H1 (cell line): ENCODE results near the gene FAM221B. TPM values are rescaled to one million over a fixed set of nuclear protein-coding genes. Genes with fewer than 3 reads are reported as not detected.

ENCODE experiments used
- CTCF ChIA-PET: fragments of 300-600 bp; sonication (Branson Sonifier 250); formaldehyde crosslinking; loops from one replicate; lab custom pipeline; 2021; ENCODE audit not compliant: partially characterized antibody; lab: Charles Lee
- POLR2A ChIA-PET: fragments of 300-600 bp; sonication (Branson Sonifier 250); formaldehyde crosslinking; loops from one replicate; lab custom pipeline; 2021; ENCODE audit warnings: inconsistent platforms; ENCODE audit not compliant: partially characterized antibody; lab: Charles Lee
- DNase-seq, 2 experiments: peaks; one replicate each; pipeline versions ENCODE4 v3.0.0 to v3.0.0-alpha.2; 2010 to 2022; ENCODE audit warnings: low spot score in 2 of 2, low read depth in 1 of 2, mixed read lengths in 1 of 2
- FAIRE-seq: peaks from 2 replicates; lab custom pipeline; 2011; peaks lifted over from hg19 to GRCh38; lab: Jason Lieb, UNC
- H2AFZ ChIP-seq: 2 replicates; pipeline ENCODE4 v1.8.1; 2012; ENCODE audit warnings: low read length, inconsistent platforms
- H2AK5ac ChIP-seq: 2 replicates; pipeline ENCODE4 v1.6.1; 2013; ENCODE audit warnings: low read depth, low read length
- H2BK120ac ChIP-seq: replicated peaks from 2 replicates; pipeline ENCODE3; 2013; ENCODE audit warnings: low read depth, low read length, inconsistent platforms
- H2BK12ac ChIP-seq: 2 replicates; pipeline ENCODE4 v1.6.1; 2013; ENCODE audit warnings: low read depth, low read length
- H2BK15ac ChIP-seq: 2 replicates; pipeline ENCODE4 v1.6.1; 2013; ENCODE audit warnings: low read length
- H2BK20ac ChIP-seq: 2 replicates; pipeline ENCODE4 v1.6.1; 2013; ENCODE audit warnings: low read length
- H2BK5ac ChIP-seq: 2 replicates; pipeline ENCODE4 v1.6.1; 2013; ENCODE audit warnings: low read depth, low read length
- H3K14ac ChIP-seq: 2 replicates; pipeline ENCODE4 v1.6.1; 2013; ENCODE audit warnings: inconsistent platforms; ENCODE audit not compliant: insufficient read length
- H3K18ac ChIP-seq: 2 replicates; pipeline ENCODE4 v1.6.1; 2013; ENCODE audit warnings: low read length; ENCODE audit errors: extremely low read depth
- H3K23ac ChIP-seq: 2 replicates; pipeline ENCODE4 v1.6.1; 2013; ENCODE audit warnings: inconsistent platforms; ENCODE audit not compliant: insufficient read length
- H3K23me2 ChIP-seq: 2 replicates; pipeline ENCODE4 v1.6.1; 2013; ENCODE audit warnings: low read depth, low read length
- H3K27ac ChIP-seq: 2 replicates; pipeline ENCODE4 v1.6.1; 2011; ENCODE audit warnings: low read depth, low read length, inconsistent platforms
- H3K27me3 ChIP-seq, 4 experiments: replicated peaks in 1 of 4; 1 replicate in 1 of 4; 2 replicates in 3 of 4; pipeline versions ENCODE4 v1.6.1 to v1.8.1; 2011 to 2013; ENCODE audit warnings: low read length in 3 of 4, mild to moderate bottlenecking in 3 of 4, inconsistent platforms in 2 of 4, mixed read lengths in 2 of 4, moderate library complexity in 1 of 4; ENCODE audit not compliant: control insufficient read depth in 3 of 4, insufficient read depth in 3 of 4; ENCODE audit errors: extremely low read depth in 1 of 4
- H3K36me3 ChIP-seq, 4 experiments: 2 replicates each; pipeline versions ENCODE4 v1.6.1 to v1.8.1; 2011 to 2013; ENCODE audit warnings: mild to moderate bottlenecking in 4 of 4, low read length in 3 of 4, moderate library complexity in 2 of 4, control low read depth in 1 of 4, inconsistent platforms in 1 of 4; ENCODE audit not compliant: insufficient read depth in 4 of 4, control insufficient read depth in 2 of 4
- H3K4ac ChIP-seq: replicated peaks from 2 replicates; pipeline ENCODE3; 2013; ENCODE audit warnings: low read length, low read depth, mixed read lengths, inconsistent platforms; ENCODE audit not compliant: insufficient read length
- H3K4me1 ChIP-seq, 4 experiments: replicated peaks in 1 of 4; 1 replicate in 1 of 4; 2 replicates in 3 of 4; pipeline versions ENCODE4 v1.6.1 to v1.8.1; 2011 to 2013; ENCODE audit warnings: low read length in 3 of 4, inconsistent platforms in 2 of 4, mixed read lengths in 1 of 4; ENCODE audit not compliant: insufficient read depth in 4 of 4, control insufficient read depth in 3 of 4
- H3K4me2 ChIP-seq, 2 experiments: 2 replicates each; pipeline versions ENCODE4 v1.6.1 to v1.8.1; 2011 to 2013; ENCODE audit warnings: low read depth in 2 of 2, low read length in 2 of 2, control low read depth in 1 of 2, inconsistent platforms in 1 of 2, mild to moderate bottlenecking in 1 of 2; ENCODE audit not compliant: insufficient read depth in 1 of 2
- H3K4me3 ChIP-seq, 4 experiments: fragments of 200-600, 300-600 bp in 1 of 4; sonication (generic), shearing (Covaris generic), sonication (Bioruptor Twin) in 1 of 4; 2 replicates each; pipeline versions ENCODE4 v1.5.1 to v1.8.1; 2011 to 2016; ENCODE audit warnings: low read length in 4 of 4, low read depth in 3 of 4, control low read depth in 2 of 4, inconsistent platforms in 2 of 4, mild to moderate bottlenecking in 2 of 4, mixed read lengths in 1 of 4, moderate library complexity in 1 of 4; ENCODE audit not compliant: insufficient read depth in 2 of 4; ENCODE audit errors: extremely low read depth in 1 of 4
- H3K56ac ChIP-seq: replicated peaks from 2 replicates; pipeline ENCODE3; 2013; ENCODE audit warnings: low read depth, mild to moderate bottlenecking, mixed read lengths, low read length, inconsistent platforms; ENCODE audit not compliant: insufficient read length
- H3K79me1 ChIP-seq: 2 replicates; pipeline ENCODE4 v1.6.1; 2013; ENCODE audit warnings: low read depth, low read length, control low read depth
- H3K79me2 ChIP-seq, 2 experiments: 2 replicates each; pipeline versions ENCODE4 v1.6.1 to v1.8.1; 2012 to 2013; ENCODE audit warnings: low read length in 2 of 2, mild to moderate bottlenecking in 2 of 2, inconsistent platforms in 1 of 2; ENCODE audit not compliant: insufficient read depth in 2 of 2, control insufficient read depth in 1 of 2
- H3K9ac ChIP-seq, 4 experiments: replicated peaks in 1 of 4; 1 replicate in 1 of 4; 2 replicates in 3 of 4; pipeline versions ENCODE4 v1.6.1 to v1.8.1; 2011 to 2013; ENCODE audit warnings: low read depth in 3 of 4, low read length in 3 of 4, control low read depth in 2 of 4, mild to moderate bottlenecking in 2 of 4, moderate library complexity in 2 of 4, inconsistent platforms in 1 of 4; ENCODE audit errors: extremely low read depth in 1 of 4
- H3K9me3 ChIP-seq, 2 experiments: 2 replicates each; pipeline versions ENCODE4 v1.6.1 to v1.8.1; 2012 to 2013; ENCODE audit warnings: mild to moderate bottlenecking in 2 of 2, moderate library complexity in 2 of 2, control low read depth in 1 of 2, inconsistent platforms in 1 of 2, low read depth in 1 of 2, low read length in 1 of 2, mixed read lengths in 1 of 2; ENCODE audit not compliant: insufficient read depth in 2 of 2
- H4K20me1 ChIP-seq, 2 experiments: replicated peaks in 1 of 2; 2 replicates each; pipeline versions ENCODE3 to v1.8.1; 2011 to 2013; ENCODE audit warnings: inconsistent platforms in 2 of 2, low read length in 2 of 2, mild to moderate bottlenecking in 1 of 2; ENCODE audit not compliant: insufficient read depth in 2 of 2, control insufficient read depth in 1 of 2
- H4K5ac ChIP-seq: 2 replicates; pipeline ENCODE4 v1.6.1; 2013; ENCODE audit warnings: low read length, low read depth, mixed read lengths, inconsistent platforms; ENCODE audit not compliant: insufficient read length
- H4K8ac ChIP-seq: 2 replicates; pipeline ENCODE4 v1.8.0; 2013; ENCODE audit warnings: mild to moderate bottlenecking, moderate library complexity, low read length, inconsistent platforms; ENCODE audit not compliant: insufficient read depth; ENCODE audit errors: extremely low read depth
- H4K91ac ChIP-seq: replicated peaks from 2 replicates; pipeline ENCODE3; 2013; ENCODE audit warnings: low read length, mixed read lengths, inconsistent platforms; ENCODE audit not compliant: insufficient read length
- BCL11A ChIP-seq, 2 experiments: IDR thresholded peaks; one replicate each; pipeline ENCODE4 v1.6.1; 2011; ENCODE audit warnings: low read depth in 2 of 2, low read length in 2 of 2, mild to moderate bottlenecking in 2 of 2
- BRCA1 ChIP-seq: IDR thresholded peaks from 2 replicates; pipeline ENCODE4 v1.6.1; 2012; ENCODE audit warnings: low read depth, low read length, improper control_type of control experiment
- CTCF ChIP-seq, 3 experiments: IDR thresholded peaks; 1 replicate in 2 of 3; 2 replicates in 1 of 3; pipeline versions ENCODE4 v1.5.1 to v1.6.1; 2011; ENCODE audit warnings: low read length in 3 of 3, mild to moderate bottlenecking in 3 of 3, inconsistent platforms in 2 of 3, low read depth in 1 of 3, moderate library complexity in 1 of 3; ENCODE audit not compliant: insufficient read depth in 1 of 3; ENCODE audit errors: control extremely low read depth in 1 of 3
- EP300 ChIP-seq, 2 experiments: IDR thresholded peaks; 1 replicate in 1 of 2; 2 replicates in 1 of 2; pipeline ENCODE4 v1.6.1; 2011 to 2012; ENCODE audit warnings: low read depth in 2 of 2, low read length in 2 of 2, mild to moderate bottlenecking in 2 of 2, borderline replicate concordance in 1 of 2, inconsistent platforms in 1 of 2, moderate library complexity in 1 of 2
- HDAC6 ChIP-seq: IDR thresholded peaks from one replicate; pipeline ENCODE4 v1.7.1; 2012; ENCODE audit warnings: low read depth, mild to moderate bottlenecking, inconsistent platforms, low read length, moderate library complexity
- KDM4A ChIP-seq: IDR thresholded peaks from one replicate; pipeline ENCODE4 v1.7.1; 2012; ENCODE audit warnings: low read depth, mild to moderate bottlenecking, moderate library complexity, low read length, inconsistent platforms; ENCODE audit not compliant: severe bottlenecking
- WGBS, 2 experiments: shearing (Covaris generic) in 1 of 2; methylation state at CpG; one replicate each; pipeline versions ENCODE4 v1.1.6 to v1.1.7; 2013 to 2015; ENCODE audit warnings: low lambda C conversion rate in 2 of 2, mixed read lengths in 2 of 2, inconsistent platforms in 1 of 2, low coverage in 1 of 2, missing lambda C conversion rate in 1 of 2; ENCODE audit not compliant: insufficient replicate concordance in 2 of 2, insufficient coverage in 1 of 2, insufficient read length in 1 of 2; ENCODE audit errors: extremely low coverage in 1 of 2, missing lambda C conversion rate in 1 of 2; 5-methylcytosine and 5-hydroxymethylcytosine counted together
- polyA plus RNA-seq, 7 experiments: library from polyadenylated mRNA; depleted of rRNA in 3 of 7; stranded (reverse) in 5 of 7; unstranded in 2 of 7; fragments of >200 nt in 5 of 7; fragments of 200-250 nt in 2 of 7; gene quantifications; 1 replicate in 5 of 7; 2 replicates in 1 of 7; 4 replicates in 1 of 7; pipeline versions ENCODE4 v1.2.1 to v1.2.3, GENCODE V29; 2011 to 2013; ENCODE audit warnings: missing spikeins in 2 of 7, mixed read lengths in 2 of 7
- total RNA-seq: library from RNA; stranded (reverse); fragmentation: NEBNext Ultra II Directional; extraction: Animal tissue kit (Norgen Biotek cat#: 25700); gene quantifications from 2 replicates; pipeline ENCODE4 v1.2.1, GENCODE V29; 2021
- TF ChIP-seq, protein P1 (sequence below): IDR thresholded peaks from 2 replicates; pipeline ENCODE4 v1.6.1; 2012; ENCODE audit warnings: low read length, inconsistent platforms

FAM221B gene
- total and polyA plus RNA-seq, 2 of the 8 experiments (the other 6 are each of a cell fraction or from before 2014, with no cell fraction given): not detected

DNA sequence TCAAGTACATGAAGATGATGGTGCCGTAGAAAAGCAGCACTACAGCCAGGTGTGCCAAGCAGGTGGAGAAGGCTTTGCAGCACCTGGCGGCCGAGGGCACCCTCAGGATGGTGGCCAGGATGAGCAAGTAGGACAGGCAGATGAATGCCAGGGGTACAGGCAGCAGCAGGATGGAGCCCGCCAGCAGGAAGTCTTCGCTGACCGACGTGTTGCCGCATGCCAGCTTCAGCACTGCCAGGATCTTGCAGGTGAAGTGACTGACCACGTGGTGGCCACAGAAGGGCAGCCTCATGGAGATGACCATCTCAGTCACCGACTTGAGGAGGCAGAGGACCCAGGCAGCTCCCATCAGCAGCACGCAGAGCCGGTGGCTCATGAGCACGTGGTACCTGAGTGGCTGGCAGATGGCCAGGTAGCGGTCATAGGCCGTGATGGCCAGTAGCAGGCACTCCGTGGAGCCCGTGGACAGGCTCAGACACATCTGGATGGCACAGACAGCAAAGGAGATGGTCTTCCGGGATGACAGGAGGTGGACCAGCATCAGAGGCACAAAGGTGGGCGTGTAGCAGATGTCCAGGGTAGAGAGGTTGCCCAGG lies 41.2 kb upstream of the FAM221B start:
- Histone ChIP-seq H3K23me2 (no peaks in the 10 kb centered on the region), H2BK15ac (peak overlapping the region; percentile 25; the same call in 1 of the 2 replicates), H3K18ac (0 out of 2 replicates have a peak overlapping the region, but pooled peaks have one; percentile 24), H3K9ac (no peak overlapping the region), H2BK20ac (no peak overlapping the region), H2BK5ac (peak overlapping the region; percentile 63), H2AK5ac (peak overlapping the region; percentile 65), H3K79me1 (no peaks in the 10 kb centered on the region), H4K8ac (no peak overlapping the region), H3K27me3 (peaks cover 0 to 3% (median 0%) of the 10 kb centered on the region in 4 experiments; a peak in 1 of 7 replicates), H3K4me3 (no peak overlapping the region), H3K23ac (no peak overlapping the region), H3K36me3 (no peaks in the 10 kb centered on the region), H2BK12ac (peak overlapping the region; percentile 94), H4K20me1 (peaks cover 0 to 3% of the 10 kb centered on the region in 2 experiments), H2AFZ (no peak overlapping the region), H2BK120ac (no peak overlapping the region), H4K91ac (peak overlapping the region; percentile 88), H3K56ac (no peak overlapping the region), H3K4ac (peak overlapping the region; percentile 44), H3K79me2 (no peaks in the 10 kb centered on the region), H3K14ac (no peak overlapping the region), H3K4me1 (peaks cover 0 to 8% (median 6%) of the 10 kb centered on the region in 4 experiments; a peak in 6 of 7 replicates), H3K4me2 (no peak overlapping the region), H3K9me3 (no peaks in the 10 kb centered on the region; a peak in 1 of 4 replicates), H4K5ac (no peak overlapping the region), H3K27ac (no peak overlapping the region)
- POLR2A ChIA-PET: interaction anchor here (1.8 to 2.9 kb wide), 2 partner anchors 9 to 12 kb away, joined by 5 to 14 read pairs; no protein-coding TSS in a partner anchor
- WGBS, 2 experiments: 94% methylated on average over 19 of the region's 19 CpGs; no CpG with 5 or more reads in 1 of the 2 experiments
- CTCF ChIA-PET: interaction anchor here (1.5 to 2.1 kb wide), 3 partner anchors 11 to 80 kb away, joined by 4 to 7 read pairs (median 6); no protein-coding TSS in a partner anchor
- DNase-seq: no peak
- no peak for FAIRE-seq
- TF ChIP-seq KDM4A (no peak), EP300 (IDR thresholded peaks at IDR 0.05; ENCODE audit: borderline replicate concordance in 1 of 2, low read depth in 2 of 2, low read length in 2 of 2) (no peak), HDAC6 (no peak), CTCF (IDR thresholded peaks at IDR 0.05; ENCODE audit: control extremely low read depth in 1 of 3, insufficient read depth in 1 of 3, low read depth in 1 of 3, low read length in 3 of 3) (no peak), BCL11A (IDR thresholded peaks at IDR 0.05; ENCODE audit: low read depth in 2 of 2, low read length in 2 of 2) (no peak), BRCA1 (no peak)
- TF ChIP-seq, protein P1, sequence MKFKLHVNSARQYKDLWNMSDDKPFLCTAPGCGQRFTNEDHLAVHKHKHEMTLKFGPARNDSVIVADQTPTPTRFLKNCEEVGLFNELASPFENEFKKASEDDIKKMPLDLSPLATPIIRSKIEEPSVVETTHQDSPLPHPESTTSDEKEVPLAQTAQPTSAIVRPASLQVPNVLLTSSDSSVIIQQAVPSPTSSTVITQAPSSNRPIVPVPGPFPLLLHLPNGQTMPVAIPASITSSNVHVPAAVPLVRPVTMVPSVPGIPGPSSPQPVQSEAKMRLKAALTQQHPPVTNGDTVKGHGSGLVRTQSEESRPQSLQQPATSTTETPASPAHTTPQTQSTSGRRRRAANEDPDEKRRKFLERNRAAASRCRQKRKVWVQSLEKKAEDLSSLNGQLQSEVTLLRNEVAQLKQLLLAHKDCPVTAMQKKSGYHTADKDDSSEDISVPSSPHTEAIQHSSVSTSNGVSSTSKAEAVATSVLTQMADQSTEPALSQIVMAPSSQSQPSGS: no peak
